ENCODE data around the gene MCC.

- TF ChIP-seq CTCF (IDR thresholded peaks at IDR 0.05) = no peak
- no peak for TF ChIP-seq POLR2AphosphoS5 (IDR thresholded peaks at IDR 0.05; ENCODE audit: low read depth, low read length)
- no peak for TF ChIP-seq TCF7L2 (IDR thresholded peaks at IDR 0.05; ENCODE audit: low read depth, low read length)
- TF ChIP-seq REST (IDR thresholded peaks at IDR 0.05; ENCODE audit: insufficient read depth in 1 of 2, low read depth in 2 of 2, low read length in 1 of 2) = no peak
- TF ChIP-seq SIN3A (IDR thresholded peaks at IDR 0.05; ENCODE audit: borderline replicate concordance, insufficient read depth, low read depth, low read length) = no peak
These were observed 223.1 kb downstream of the MCC start for GRCh38 chr5:113265190-113265589.

All from Panc1 (cell line).